T-helper 2 cell treated with Interferon-gamma antibody and Interleukin-4, amounts not matched to agents 5 μg/mL and 100 μg/mL, for 36 hours (primary cell): ENCODE data around the gene PHLDB2.

Experiments
- DNase-seq: peaks from one replicate; pipeline ENCODE4 v3.0.0; 2021; ENCODE audit warnings: low spot score
- H3K27ac Mint-ChIP-seq: one replicate; pipeline ENCODE4 v1.8.0; 2021; ENCODE audit warnings: mild to moderate bottlenecking, mixed read lengths
- H3K27me3 Mint-ChIP-seq: one replicate; pipeline ENCODE4 v1.8.0; 2021; ENCODE audit warnings: low read depth, mixed read lengths
- H3K36me3 Mint-ChIP-seq: one replicate; pipeline ENCODE4 v1.8.0; 2021; ENCODE audit warnings: low read depth, mixed read lengths
- H3K4me1 Mint-ChIP-seq: one replicate; pipeline ENCODE4 v1.8.0; 2021; ENCODE audit warnings: low read depth, mixed read lengths
- H3K4me3 Mint-ChIP-seq: one replicate; pipeline ENCODE4 v1.8.0; 2022; ENCODE audit warnings: mild to moderate bottlenecking, moderate library complexity, mixed read lengths
- H3K9me3 Mint-ChIP-seq: one replicate; pipeline ENCODE4 v1.8.0; 2021; ENCODE audit warnings: mixed read lengths

The PHLDB2 gene

GRCh38 chr3:111881480-111881879 lies 22.4 kb downstream of the PHLDB2 start:
- H3K9me3 Mint-ChIP-seq, result peaks cover 6% of the 10 kb centered on the region
- no peak for DNase-seq
- no peaks in the 10 kb centered on the region for H3K4me1 Mint-ChIP-seq
- no peak overlapping the region for H3K27ac Mint-ChIP-seq
- H3K4me3 Mint-ChIP-seq, result no peak overlapping the region
- H3K36me3 Mint-ChIP-seq, result no peaks in the 10 kb centered on the region
- peaks cover 18% of the 10 kb centered on the region for H3K27me3 Mint-ChIP-seq

GRCh38 chr3:111882194-111882593 lies 23.1 kb downstream of the PHLDB2 start:
- DNase-seq, result no peak
- Mint-ChIP-seq H3K4me3 (no peak overlapping the region), H3K4me1 (no peaks in the 10 kb centered on the region), H3K9me3 (peaks cover 6% of the 10 kb centered on the region), H3K27me3 (peaks cover 14% of the 10 kb centered on the region), H3K36me3 (no peaks in the 10 kb centered on the region), H3K27ac (no peak overlapping the region)

- DNase-seq, result no peak
- no peak overlapping the region for H3K4me3 Mint-ChIP-seq
- H3K4me1 Mint-ChIP-seq, result no peaks in the 10 kb centered on the region
- no peak overlapping the region for H3K27ac Mint-ChIP-seq
- peaks cover 6% of the 10 kb centered on the region for H3K9me3 Mint-ChIP-seq
- H3K36me3 Mint-ChIP-seq, result no peaks in the 10 kb centered on the region
- H3K27me3 Mint-ChIP-seq, result peaks cover 11% of the 10 kb centered on the region
Measured at GRCh38 chr3:111882799-111883198, 23.7 kb downstream of the PHLDB2 start.

GRCh38 chr3:111884411-111885018 lies 25.4 kb downstream of the PHLDB2 start:
- Mint-ChIP-seq H3K4me1 (no peaks in the 10 kb centered on the region), H3K9me3 (peaks cover 6% of the 10 kb centered on the region), H3K27ac (no peak overlapping the region), H3K4me3 (no peak overlapping the region), H3K27me3 (peaks cover 2% of the 10 kb centered on the region), H3K36me3 (no peaks in the 10 kb centered on the region)
- no peak for DNase-seq

DNA sequence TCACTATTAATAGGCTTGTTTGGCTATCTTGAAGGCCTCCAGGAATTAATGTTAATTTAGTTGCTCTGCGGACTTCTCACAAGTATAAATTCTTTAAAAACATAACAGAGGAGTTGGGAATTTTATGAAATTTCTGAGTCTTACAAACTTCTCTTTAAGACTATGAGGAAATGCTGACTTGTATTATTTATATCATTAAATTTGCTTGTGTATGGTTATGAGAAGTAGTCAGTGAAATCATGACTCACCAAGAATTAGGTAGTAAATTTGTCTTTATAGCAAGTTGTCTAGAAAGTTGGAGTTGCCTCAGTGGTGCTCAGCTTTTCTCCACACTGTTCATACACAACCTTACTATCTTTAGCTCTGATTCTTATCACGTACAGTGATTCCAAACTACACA lies 26.5 kb downstream of the PHLDB2 start:
- H3K4me1 Mint-ChIP-seq, result no peaks in the 10 kb centered on the region
- H3K36me3 Mint-ChIP-seq, result no peaks in the 10 kb centered on the region
- DNase-seq, result no peak
- peaks cover 2% of the 10 kb centered on the region for H3K27me3 Mint-ChIP-seq
- H3K9me3 Mint-ChIP-seq, result peaks cover 6% of the 10 kb centered on the region
- H3K27ac Mint-ChIP-seq, result no peak overlapping the region
- H3K4me3 Mint-ChIP-seq, result no peak overlapping the region

GRCh38 chr3:111890051-111890580 lies 31.1 kb downstream of the PHLDB2 start:
- no peaks in the 10 kb centered on the region for H3K4me1 Mint-ChIP-seq
- no peak for DNase-seq
- no peak overlapping the region for H3K4me3 Mint-ChIP-seq
- H3K9me3 Mint-ChIP-seq, result no peaks in the 10 kb centered on the region
- H3K36me3 Mint-ChIP-seq, result no peaks in the 10 kb centered on the region
- H3K27ac Mint-ChIP-seq, result no peak overlapping the region
- peaks cover 2% of the 10 kb centered on the region for H3K27me3 Mint-ChIP-seq

DNA sequence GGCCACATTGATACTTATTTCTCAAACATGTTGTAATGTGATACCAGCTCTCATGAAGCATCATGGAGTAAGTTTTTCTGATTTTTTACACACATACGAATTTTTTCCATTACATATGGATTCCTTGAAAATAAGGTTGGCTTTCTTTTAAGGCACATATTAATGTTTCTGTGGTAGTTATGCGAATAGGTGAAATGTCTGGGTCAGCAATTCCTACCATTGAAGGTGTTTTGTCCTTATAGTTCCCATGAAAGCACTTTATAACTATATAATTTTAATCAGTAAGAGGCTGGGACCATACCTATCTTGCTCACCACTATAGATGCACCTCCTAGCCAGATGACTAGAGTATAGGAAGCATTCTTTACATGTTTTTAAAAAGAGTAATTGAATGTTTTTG lies 33.0 kb downstream of the PHLDB2 start:
- no peak for DNase-seq
- Mint-ChIP-seq H3K9me3 (no peaks in the 10 kb centered on the region), H3K27ac (no peak overlapping the region), H3K36me3 (no peaks in the 10 kb centered on the region), H3K4me3 (no peak overlapping the region), H3K4me1 (no peaks in the 10 kb centered on the region), H3K27me3 (peaks cover 2% of the 10 kb centered on the region)

DNA sequence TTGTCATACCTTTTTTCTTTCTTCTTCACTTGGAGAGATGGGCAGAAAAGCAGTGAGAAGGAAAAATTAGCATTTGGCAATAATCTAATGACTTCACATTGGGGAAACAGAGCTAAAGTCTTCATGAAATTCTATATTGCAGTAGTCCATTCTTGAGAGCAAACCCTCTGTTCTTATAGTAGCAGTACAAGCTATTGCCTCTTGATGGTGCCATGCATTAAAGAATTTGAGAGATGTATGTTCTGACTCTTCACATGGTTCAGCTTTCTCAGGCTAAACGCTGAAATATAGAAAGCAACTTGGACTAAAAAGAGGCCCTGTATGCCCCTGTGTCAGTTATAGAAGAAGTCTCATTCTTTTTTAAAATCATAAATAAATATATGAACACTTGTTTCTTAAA lies 36.0 kb downstream of the PHLDB2 start:
- peaks cover 6% of the 10 kb centered on the region for H3K4me1 Mint-ChIP-seq
- H3K36me3 Mint-ChIP-seq, result no peaks in the 10 kb centered on the region
- H3K4me3 Mint-ChIP-seq, result no peak overlapping the region
- no peaks in the 10 kb centered on the region for H3K27me3 Mint-ChIP-seq
- H3K27ac Mint-ChIP-seq, result no peak overlapping the region
- DNase-seq, result no peak
- no peaks in the 10 kb centered on the region for H3K9me3 Mint-ChIP-seq

- H3K27me3 Mint-ChIP-seq, result no peaks in the 10 kb centered on the region
Measured at GRCh38 chr3:111899966-111900365, 40.9 kb downstream of the PHLDB2 start.

DNA sequence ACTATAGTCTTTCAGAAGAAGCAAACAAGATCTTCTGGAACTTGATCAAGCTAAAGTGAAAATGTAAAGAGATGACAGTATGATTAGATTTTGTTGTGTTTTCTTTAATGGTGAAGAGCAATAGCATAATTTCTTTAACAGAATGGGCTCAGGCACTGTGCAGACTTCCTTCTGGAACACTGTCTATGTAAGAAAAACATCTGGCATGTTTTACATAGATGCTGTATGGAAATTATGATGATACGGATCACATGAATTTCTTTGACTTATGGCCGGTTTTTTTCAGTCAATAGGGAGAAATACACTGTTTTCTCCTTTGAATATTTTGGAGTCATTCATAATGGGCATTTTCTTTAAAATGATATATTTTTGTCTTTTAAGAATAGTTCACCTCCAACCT lies 42.6 kb downstream of the PHLDB2 start:
- H3K9me3 Mint-ChIP-seq, result no peaks in the 10 kb centered on the region
- H3K4me1 Mint-ChIP-seq, result peaks cover 15% of the 10 kb centered on the region
- H3K36me3 Mint-ChIP-seq, result no peaks in the 10 kb centered on the region
- no peak overlapping the region for H3K4me3 Mint-ChIP-seq
- no peak for DNase-seq
- peaks cover 2% of the 10 kb centered on the region for H3K27me3 Mint-ChIP-seq
- H3K27ac Mint-ChIP-seq, result no peak overlapping the region

More at GRCh38 chr3:111899966-111900365, 40.9 kb downstream of the PHLDB2 start:
- Mint-ChIP-seq H3K4me3 (no peak overlapping the region), H3K9me3 (no peaks in the 10 kb centered on the region), H3K36me3 (no peaks in the 10 kb centered on the region), H3K27ac (no peak overlapping the region), H3K4me1 (peaks cover 15% of the 10 kb centered on the region)
- no peak for DNase-seq

GRCh38 chr3:111902534-111902933 lies 43.5 kb downstream of the PHLDB2 start:
- no peak overlapping the region for H3K4me3 Mint-ChIP-seq
- H3K36me3 Mint-ChIP-seq, result no peaks in the 10 kb centered on the region
- peaks cover 15% of the 10 kb centered on the region for H3K4me1 Mint-ChIP-seq
- peaks cover 4% of the 10 kb centered on the region for H3K27me3 Mint-ChIP-seq
- H3K9me3 Mint-ChIP-seq, result no peaks in the 10 kb centered on the region
- DNase-seq, result no peak
- no peak overlapping the region for H3K27ac Mint-ChIP-seq

- H3K4me1 Mint-ChIP-seq, result peaks cover 15% of the 10 kb centered on the region
- no peaks in the 10 kb centered on the region for H3K9me3 Mint-ChIP-seq
- H3K27ac Mint-ChIP-seq, result no peak overlapping the region
- no peak for DNase-seq
- H3K27me3 Mint-ChIP-seq, result peaks cover 4% of the 10 kb centered on the region
- H3K4me3 Mint-ChIP-seq, result no peak overlapping the region
- no peaks in the 10 kb centered on the region for H3K36me3 Mint-ChIP-seq
Measured at GRCh38 chr3:111903067-111903511, 44.0 kb downstream of the PHLDB2 start.

DNA sequence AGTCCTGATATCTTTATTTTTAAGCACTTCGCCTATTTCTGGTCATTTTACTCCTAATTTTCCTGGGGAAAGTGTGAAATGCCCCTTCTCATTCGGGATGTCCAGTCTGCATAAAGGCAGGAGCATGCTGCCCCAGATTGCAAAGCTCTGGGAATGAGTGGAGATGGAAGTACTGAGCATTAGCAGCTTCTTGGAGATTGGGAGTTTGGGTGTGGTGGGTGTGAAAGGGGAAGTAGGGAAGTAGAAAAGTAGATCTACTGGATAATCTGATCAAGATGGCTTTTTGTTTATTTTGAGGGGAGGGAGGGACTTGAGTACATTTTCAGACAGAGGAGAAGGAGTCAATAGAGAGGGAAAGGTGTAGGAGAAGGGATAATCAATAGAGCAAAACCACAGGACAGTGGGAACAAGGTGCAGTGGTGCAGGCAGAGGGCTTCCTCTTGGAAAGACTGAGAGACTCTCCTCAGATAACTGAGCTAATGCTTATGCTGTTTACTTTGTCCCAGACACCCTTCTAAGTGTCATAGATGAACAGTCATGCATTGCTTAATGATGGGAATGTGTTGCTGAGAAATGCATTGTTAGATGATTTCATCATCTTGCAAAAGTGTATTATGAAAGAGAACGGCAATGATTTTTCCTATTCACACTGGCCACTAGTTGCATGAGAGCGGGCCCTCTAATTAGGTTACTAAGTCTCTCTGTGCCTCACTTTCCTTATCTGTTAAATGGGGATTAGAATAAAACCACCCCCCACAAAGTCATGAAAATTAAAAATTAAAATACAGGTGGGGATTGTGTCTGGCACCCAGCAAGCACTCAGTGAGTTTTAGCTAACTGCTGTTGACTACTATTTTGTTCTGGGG lies 45.5 kb downstream of the PHLDB2 start:
- peaks cover 4% of the 10 kb centered on the region for H3K27me3 Mint-ChIP-seq
- H3K4me1 Mint-ChIP-seq, result peaks cover 14% of the 10 kb centered on the region
- no peaks in the 10 kb centered on the region for H3K36me3 Mint-ChIP-seq
- no peaks in the 10 kb centered on the region for H3K9me3 Mint-ChIP-seq
- DNase-seq, result no peak
- no peak overlapping the region for H3K27ac Mint-ChIP-seq
- H3K4me3 Mint-ChIP-seq, result no peak overlapping the region

GRCh38 chr3:111906656-111907055 lies 47.6 kb downstream of the PHLDB2 start:
- no peaks in the 10 kb centered on the region for H3K36me3 Mint-ChIP-seq
- H3K9me3 Mint-ChIP-seq, result no peaks in the 10 kb centered on the region
- H3K27ac Mint-ChIP-seq, result no peak overlapping the region
- peaks cover 6% of the 10 kb centered on the region for H3K4me1 Mint-ChIP-seq
- no peak for DNase-seq
- peaks cover 10% of the 10 kb centered on the region for H3K27me3 Mint-ChIP-seq
- no peak overlapping the region for H3K4me3 Mint-ChIP-seq
